PC-9 (cell line): ENCODE results near the gene PRRG3.
"Not testable (repeated sequence)": the region's sequence is repeated elsewhere in the genome, so short reads cannot be mapped to it uniquely, and the experiment has no call there.

Experiments
- EZH2 ChIP-seq: fragments of 200-600 bp; sonication (generic); IDR thresholded peaks from 2 replicates; pipeline ENCODE4 v1.8.0; 2017; ENCODE audit warnings: antibody characterized with exemption, low read depth
- TF ChIP-seq, protein P1 (sequence below): fragments of 200-600 bp; sonication (generic); conservative IDR thresholded peaks from 2 replicates; pipeline ENCODE4 v1.6.1; 2017; ENCODE audit warnings: mixed run types, antibody characterized with exemption, mild to moderate bottlenecking, moderate library complexity

DNA sequence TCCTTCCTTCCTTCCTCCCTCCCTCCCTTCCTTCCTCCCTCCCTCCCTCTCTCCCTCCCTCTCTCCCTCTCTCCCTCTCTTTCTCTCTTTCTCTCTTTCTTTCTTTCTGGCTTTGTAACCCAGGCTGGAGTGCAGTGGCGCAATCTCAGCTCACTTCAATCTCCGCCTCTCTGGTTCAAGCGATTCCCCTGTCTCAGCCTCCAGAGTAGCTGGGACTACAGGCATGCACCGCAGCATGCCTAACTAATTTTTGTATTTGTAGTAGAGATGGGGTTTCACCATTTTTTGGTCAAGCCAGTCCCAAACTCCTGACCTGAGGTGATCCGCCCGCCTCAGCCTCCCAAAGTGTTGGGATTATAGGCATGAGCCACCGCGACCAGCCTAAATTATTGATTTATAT, 1.8 kb downstream of the PRRG3 start:
- TF ChIP-seq, protein P1, sequence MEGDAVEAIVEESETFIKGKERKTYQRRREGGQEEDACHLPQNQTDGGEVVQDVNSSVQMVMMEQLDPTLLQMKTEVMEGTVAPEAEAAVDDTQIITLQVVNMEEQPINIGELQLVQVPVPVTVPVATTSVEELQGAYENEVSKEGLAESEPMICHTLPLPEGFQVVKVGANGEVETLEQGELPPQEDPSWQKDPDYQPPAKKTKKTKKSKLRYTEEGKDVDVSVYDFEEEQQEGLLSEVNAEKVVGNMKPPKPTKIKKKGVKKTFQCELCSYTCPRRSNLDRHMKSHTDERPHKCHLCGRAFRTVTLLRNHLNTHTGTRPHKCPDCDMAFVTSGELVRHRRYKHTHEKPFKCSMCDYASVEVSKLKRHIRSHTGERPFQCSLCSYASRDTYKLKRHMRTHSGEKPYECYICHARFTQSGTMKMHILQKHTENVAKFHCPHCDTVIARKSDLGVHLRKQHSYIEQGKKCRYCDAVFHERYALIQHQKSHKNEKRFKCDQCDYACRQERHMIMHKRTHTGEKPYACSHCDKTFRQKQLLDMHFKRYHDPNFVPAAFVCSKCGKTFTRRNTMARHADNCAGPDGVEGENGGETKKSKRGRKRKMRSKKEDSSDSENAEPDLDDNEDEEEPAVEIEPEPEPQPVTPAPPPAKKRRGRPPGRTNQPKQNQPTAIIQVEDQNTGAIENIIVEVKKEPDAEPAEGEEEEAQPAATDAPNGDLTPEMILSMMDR = not testable (repeated sequence)
- TF ChIP-seq EZH2 = not testable (repeated sequence)
